NCI-H748 (cell line): ENCODE data around the gene JSRP1.

ENCODE experiments used
- DNase-seq: peaks from one replicate; lab custom pipeline; 2025; ENCODE audit not compliant: unreplicated experiment; lab: John Stamatoyannopoulos, UW

Gene JSRP1

GRCh38 chr19:2247433-2248101 is 8.7 kb downstream of the JSRP1 start:
- DNase-seq, result no peak

GRCh38 chr19:2246801-2247361 is 9.3 kb downstream of the JSRP1 start:
- DNase-seq, result no peak

- no peak for DNase-seq
These were observed 10.1 kb downstream of the JSRP1 start for GRCh38 chr19:2246014-2246620.

GRCh38 chr19:2245273-2245672 is 10.9 kb downstream of the JSRP1 start:
- DNase-seq, result no peak

- no peak for DNase-seq
These were observed 11.7 kb downstream of the JSRP1 start for GRCh38 chr19:2244486-2244885.

GRCh38 chr19:2244125-2244411 is 12.1 kb downstream of the JSRP1 start:
- DNase-seq, result no peak

GRCh38 chr19:2243274-2244124 is 12.7 kb downstream of the JSRP1 start:
- DNase-seq, result no peak

GRCh38 chr19:2242816-2243215 is 13.4 kb downstream of the JSRP1 start:
- DNase-seq, result no peak

- DNase-seq, result no peak
These were observed 14.1 kb downstream of the JSRP1 start for GRCh38 chr19:2242092-2242537.

GRCh38 chr19:2240881-2241760 is 15.1 kb downstream of the JSRP1 start:
- no peak for DNase-seq

- DNase-seq, result no peak
These were observed 16.1 kb downstream of the JSRP1 start for GRCh38 chr19:2239771-2240770.

GRCh38 chr19:2239173-2239572 is 17.0 kb downstream of the JSRP1 start:
- DNase-seq, result no peak

GRCh38 chr19:2237869-2238153 is 18.4 kb downstream of the JSRP1 start:
- no peak for DNase-seq

- DNase-seq, result no peak
These were observed 19.0 kb downstream of the JSRP1 start for GRCh38 chr19:2237051-2237868.

- DNase-seq, result peak; percentile 94
These were observed 19.7 kb downstream of the JSRP1 start, which contains the start of the genes PLEKHJ1 and SF3A2 for GRCh38 chr19:2236314-2237050. Gene PLEKHJ1 (minus strand): TSS chr19:2236329. CDS start chr19:2236248, 81 bp downstream. Gene SF3A2 (plus strand): TSS chr19:2236824. CDS start chr19:2243419, 6,595 bp downstream.

GRCh38 chr19:2236064-2236313 is 20.2 kb downstream of the JSRP1 start:
- no peak for DNase-seq

GRCh38 chr19:2235381-2236063 is 20.7 kb downstream of the JSRP1 start:
- peak; percentile 88 for DNase-seq

GRCh38 chr19:2234996-2235380 is 21.2 kb downstream of the JSRP1 start:
- DNase-seq, result no peak
